SHP77 (cell line): Measurements from ENCODE around the gene RFC1.
"Not testable (repeated sequence)": the region's sequence is repeated elsewhere in the genome, so short reads cannot be mapped to it uniquely, and the experiment has no call there.

ENCODE experiments used
- DNase-seq, 2 experiments: peaks; one replicate each; lab custom pipeline; 2025; lab: John Stamatoyannopoulos, UW

The RFC1 gene, protein sequence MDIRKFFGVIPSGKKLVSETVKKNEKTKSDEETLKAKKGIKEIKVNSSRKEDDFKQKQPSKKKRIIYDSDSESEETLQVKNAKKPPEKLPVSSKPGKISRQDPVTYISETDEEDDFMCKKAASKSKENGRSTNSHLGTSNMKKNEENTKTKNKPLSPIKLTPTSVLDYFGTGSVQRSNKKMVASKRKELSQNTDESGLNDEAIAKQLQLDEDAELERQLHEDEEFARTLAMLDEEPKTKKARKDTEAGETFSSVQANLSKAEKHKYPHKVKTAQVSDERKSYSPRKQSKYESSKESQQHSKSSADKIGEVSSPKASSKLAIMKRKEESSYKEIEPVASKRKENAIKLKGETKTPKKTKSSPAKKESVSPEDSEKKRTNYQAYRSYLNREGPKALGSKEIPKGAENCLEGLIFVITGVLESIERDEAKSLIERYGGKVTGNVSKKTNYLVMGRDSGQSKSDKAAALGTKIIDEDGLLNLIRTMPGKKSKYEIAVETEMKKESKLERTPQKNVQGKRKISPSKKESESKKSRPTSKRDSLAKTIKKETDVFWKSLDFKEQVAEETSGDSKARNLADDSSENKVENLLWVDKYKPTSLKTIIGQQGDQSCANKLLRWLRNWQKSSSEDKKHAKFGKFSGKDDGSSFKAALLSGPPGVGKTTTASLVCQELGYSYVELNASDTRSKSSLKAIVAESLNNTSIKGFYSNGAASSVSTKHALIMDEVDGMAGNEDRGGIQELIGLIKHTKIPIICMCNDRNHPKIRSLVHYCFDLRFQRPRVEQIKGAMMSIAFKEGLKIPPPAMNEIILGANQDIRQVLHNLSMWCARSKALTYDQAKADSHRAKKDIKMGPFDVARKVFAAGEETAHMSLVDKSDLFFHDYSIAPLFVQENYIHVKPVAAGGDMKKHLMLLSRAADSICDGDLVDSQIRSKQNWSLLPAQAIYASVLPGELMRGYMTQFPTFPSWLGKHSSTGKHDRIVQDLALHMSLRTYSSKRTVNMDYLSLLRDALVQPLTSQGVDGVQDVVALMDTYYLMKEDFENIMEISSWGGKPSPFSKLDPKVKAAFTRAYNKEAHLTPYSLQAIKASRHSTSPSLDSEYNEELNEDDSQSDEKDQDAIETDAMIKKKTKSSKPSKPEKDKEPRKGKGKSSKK

DNA sequence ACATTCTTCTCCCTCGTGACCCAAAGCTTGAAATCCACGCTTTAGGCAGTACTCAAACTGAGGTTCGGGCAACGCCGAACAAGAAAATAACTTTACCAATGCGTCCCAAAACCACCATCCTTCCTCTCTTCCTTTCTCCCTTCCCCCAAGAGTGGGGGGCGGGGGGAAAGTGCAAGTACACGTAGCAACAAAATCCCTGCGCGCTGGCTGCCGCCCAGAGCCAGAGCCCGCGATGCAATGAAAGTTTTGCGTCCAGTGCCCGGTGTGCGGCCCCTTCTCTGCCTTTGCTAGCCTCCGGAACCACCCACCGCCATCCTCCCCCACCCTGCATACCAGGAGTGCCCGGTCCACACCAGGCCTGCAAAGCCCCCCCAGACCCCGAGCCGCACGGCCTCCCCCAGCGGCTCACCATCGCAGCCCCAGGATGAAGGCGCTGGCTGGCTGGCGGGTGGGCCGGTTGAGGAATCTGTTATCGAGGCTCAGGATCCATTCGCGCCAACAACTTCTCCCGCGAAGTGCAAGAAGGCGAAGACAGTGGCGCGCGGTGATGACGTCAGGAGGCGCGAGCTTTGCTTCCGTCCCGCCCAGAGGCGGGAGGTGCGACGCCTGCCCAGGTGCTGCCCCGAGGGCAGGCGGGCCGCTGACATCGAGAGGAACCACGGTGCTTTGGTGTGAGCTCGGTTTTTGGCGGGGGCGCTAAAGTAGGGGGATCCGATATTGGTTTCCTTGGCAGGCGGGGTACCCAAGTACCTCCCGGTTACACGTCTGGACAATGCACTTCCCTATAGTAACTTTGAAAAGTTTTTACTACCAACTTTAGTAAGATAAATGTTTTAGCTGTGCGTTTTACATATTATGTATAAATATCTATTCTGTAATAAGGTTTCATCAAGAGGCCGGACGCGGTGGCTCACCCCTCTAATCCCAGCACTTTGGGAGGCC, at the start of gene RFC1:
RFC1 (minus strand) TSS at position 533 of the 942 bp plus-strand sequence; CDS start at position 412, 121 bp downstream.
- peak; percentile 55 to 67 for DNase-seq

DNA sequence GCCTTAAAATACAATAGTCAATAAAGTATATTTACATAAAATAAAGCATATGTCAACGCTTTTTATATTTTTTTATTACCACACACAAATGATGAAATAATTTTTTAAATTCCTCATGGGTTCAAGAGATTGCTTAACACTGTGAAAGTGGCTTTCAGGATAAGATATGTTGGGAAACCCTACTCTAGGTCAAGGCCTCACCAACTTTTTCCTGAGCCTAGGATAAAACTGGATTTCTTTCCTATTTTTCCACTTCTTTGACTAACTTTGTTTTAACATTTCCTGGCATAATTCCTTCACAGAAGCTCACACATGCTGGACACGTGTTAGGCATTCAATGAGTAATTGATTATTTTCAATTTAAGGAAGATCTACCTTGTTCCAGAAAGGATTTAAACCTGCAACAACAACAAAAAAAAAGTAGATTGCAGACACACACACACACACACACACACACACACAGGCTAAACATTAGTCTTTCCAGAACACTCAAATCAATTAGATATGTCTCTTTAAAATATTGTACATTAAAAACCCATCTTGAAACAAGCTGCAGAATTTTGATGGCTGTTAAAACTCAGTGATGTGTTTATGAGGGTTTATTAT, 49.6 kb upstream of the RFC1 start:
- DNase-seq, result no peak

DNA sequence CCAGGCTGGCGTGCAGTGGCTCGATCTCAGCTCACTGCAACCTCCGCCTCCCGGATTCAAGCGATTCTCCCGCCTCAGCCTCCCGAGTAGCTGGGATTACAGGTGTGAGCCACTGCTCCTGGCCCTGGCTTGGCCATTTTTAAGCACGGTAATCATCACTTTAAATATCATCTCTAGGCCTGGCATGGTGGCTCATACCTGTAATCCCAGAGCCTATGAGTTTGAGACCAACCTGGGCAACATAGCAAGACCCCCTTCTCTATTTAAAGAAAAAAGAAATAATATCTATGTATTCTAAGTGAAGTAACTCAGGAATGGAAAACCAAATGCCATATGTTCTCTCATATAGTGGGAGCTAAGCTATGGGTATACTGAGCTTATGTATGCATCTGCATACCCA, 45.4 kb upstream of the RFC1 start:
- not testable (repeated sequence) for DNase-seq

DNA sequence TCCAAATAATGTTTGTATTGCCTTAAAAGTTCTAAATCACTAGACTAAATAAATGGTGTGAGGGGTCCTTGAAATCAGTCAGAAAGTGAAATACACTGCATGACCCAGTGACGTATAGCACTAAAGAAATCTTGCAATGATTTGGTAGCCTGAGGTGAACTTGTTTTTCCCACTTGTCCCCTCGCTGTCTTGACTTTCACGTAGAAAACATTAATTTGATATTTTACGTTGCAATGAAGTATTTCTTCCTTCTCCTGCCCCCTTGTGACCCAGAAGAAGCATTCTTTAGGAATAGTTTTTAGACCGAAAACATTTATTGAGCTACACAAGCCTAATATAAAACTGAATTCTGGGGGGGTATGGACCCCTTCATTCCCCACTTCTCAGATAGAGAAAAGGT, 44.3 kb upstream of the RFC1 start:
- no peak for DNase-seq

DNA sequence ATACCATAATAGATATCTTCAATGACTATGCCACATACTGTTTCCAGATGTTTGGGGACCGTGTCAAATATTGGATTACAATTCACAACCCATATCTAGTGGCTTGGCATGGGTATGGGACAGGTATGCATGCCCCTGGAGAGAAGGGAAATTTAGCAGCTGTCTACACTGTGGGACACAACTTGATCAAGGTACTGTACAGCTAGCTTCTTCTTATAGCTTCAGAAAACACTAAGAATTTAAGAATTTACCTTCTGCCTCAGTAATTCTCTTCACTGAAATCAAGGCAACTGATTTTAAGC, 41.4 kb upstream of the RFC1 start:
- no peak for DNase-seq

DNA sequence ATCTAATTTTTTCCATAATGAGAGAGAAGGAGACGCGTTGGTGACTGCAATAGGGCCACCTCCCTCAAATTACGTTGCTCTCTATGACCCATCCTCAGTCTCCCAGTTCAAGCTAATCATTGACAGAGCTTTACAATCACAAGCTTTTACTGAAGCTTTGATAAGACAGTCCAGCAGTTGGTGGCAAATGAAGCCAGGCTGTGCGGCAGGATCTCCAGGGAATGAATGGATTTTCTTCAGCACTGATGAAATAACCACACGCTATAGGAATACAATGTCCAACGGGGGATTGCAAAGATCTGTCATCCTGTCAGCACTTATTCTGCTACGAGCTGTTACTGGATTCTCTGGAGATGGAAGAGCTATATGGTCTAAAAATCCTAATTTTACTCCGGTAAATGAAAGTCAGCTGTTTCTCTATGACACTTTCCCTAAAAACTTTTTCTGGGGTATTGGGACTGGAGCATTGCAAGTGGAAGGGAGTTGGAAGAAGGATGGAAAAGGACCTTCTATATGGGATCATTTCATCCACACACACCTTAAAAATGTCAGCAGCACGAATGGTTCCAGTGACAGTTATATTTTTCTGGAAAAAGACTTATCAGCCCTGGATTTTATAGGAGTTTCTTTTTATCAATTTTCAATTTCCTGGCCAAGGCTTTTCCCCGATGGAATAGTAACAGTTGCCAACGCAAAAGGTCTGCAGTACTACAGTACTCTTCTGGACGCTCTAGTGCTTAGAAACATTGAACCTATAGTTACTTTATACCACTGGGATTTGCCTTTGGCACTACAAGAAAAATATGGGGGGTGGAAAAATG, 40.8 kb upstream of the RFC1 start, which contains the start of gene KLB:
KLB (plus strand) TSS at position 168 of the 821 bp plus-strand sequence; CDS start at position 188, 20 bp downstream.
- DNase-seq, result no peak

DNA sequence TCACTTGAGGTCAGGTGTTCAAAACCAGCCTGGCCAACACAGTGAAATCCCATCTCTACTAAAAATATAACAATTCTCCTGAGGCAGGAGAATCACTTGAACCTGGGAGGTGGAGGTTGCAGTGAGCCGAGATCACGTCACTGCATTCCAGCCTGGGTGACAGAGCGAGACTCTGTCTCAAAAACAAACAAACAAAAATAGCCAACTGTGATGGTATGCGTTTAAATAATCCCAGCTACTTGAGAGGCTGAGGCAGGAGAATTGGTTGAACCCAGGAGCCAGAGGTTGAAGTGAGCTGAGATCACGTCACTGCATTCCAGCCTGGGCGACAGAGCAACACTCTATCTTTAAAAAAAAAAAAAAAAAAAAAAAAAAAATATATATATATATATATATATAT, 35.5 kb upstream of the RFC1 start:
- DNase-seq, result not testable (repeated sequence)

DNA sequence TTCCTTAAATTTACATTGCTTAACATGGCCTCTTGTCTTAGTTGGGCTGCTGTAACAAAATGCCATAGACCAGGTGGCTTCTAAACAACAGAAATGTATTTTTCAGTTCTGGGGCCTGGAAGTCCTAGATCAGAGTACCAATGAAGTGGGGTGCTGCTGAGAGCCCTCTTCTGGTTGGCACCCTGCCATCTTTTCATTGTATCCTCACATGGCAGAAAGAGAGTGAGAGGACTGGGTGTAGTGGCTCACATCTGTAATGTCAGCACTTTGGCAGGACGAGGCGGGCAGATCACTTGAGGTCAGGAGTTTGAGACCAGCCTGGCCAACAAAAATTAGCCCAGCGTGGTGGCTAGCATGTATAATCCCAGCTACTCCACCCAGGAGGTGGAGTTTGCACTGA, 28.5 kb upstream of the RFC1 start:
- DNase-seq, result no peak

DNA sequence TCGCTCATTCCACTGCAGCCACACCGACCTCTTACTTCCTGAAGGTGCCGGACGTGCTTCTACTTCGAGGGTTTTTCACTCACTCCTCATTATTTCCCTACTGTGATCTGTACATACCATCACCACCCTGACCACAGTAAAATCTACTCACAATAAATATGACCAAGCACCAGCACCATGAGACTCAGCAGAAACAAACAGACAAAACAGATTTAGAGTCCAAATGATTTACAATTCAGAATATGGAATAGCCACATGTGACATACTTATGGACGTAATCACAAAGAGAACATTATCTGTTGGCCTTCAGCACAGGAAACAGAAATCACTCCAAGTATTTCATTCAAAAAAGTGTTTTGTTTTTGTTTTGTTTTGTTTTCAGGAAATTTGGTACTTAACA, 24.4 kb upstream of the RFC1 start:
- DNase-seq, result no peak

DNA sequence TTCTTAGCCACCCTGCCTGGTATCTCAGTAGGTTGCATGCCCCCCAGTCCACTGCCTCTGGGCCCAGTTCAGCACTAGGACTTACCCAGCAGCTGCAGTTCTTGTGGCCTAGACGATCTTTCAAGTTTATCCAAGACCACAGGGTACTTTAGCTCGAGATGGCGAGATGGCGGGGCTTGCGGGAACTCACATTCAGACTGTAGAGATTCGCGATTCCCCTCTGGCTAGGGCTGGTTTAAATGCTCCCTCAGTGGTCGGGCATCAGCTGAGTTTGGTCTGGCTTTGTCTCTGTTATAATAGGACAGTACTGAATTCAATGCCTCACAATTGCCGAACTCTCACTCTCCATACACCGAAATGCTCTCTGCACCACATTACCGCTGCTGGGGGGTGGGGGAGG, 18.4 kb upstream of the RFC1 start:
- no peak for DNase-seq

DNA sequence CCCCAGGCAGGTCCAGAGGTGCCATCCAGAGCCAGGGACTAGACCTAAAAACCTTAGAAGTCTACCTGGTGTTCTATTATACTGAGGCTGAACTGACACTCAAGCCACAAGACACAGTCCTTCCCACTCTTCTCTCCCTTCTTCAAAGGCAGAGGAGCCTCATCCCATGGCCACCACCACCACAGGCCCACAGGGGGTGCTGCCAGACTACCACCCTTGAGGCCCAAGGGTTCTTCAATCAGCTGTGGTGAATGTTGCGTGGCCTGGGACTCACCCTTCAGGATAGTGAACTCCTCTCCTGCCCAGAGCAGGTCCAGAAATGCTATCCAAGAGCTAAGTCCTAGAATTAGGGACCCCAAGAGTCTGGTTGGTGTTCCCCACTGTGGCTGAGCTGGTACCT, 17.5 kb upstream of the RFC1 start:
- no peak for DNase-seq

DNA sequence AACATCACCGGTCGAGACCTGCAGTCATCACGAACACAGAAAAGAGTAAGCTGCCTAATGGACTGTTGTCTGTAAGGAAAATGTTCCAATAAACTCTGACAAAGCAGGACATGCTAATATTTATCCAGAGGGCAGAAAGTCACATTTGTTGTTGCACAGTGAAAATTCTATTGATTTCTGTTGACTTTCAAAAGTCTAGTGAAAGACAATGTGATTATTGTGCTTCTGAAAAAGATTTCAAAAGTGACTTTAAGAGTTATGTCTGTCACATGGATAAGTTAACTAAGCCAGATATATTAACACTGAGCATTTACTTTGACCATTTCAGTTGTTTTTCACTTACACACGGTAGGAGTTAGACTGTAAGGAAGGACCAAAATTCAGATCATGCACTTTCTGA, 9.3 kb upstream of the RFC1 start:
- DNase-seq, result no peak

DNA sequence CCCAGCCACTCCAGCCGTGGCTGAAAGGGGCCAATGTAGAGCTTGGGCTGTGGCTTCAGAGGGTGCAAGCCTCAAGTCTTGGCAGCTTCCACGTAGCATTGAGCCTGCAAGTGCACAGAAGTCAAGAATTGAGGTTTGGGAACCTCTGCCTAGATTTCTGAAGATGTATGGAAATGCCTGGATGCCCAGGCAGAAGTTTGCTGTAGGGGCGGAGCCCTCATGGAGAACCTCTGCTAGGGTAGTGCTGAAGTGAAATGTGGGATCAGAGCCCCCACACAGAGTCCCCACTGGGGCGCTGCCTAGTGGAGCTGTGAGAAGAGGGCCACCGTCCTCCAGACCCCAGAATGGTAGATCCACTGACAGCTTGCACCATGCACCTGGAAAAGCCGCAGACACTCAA, 5.0 kb upstream of the RFC1 start:
- not testable (repeated sequence) for DNase-seq

DNA sequence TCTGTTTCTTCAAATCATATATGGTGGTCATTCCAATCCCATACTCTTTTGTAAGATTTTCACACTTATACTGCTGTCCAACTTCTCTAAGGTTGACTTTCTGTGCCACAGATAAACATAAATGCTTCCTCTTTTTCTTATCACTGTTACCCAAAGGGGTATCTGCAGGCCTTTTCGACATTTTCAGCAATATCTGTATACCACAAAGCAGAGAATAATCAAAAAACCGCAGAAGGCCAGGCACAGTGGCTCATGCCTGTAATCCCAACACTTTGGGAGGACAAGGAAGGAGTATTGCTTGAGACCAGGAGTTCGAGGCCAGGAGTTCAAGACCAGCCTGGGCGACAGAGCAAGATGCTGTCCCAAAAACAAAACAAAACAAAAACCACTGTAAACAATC, 3.1 kb upstream of the RFC1 start:
- no peak for DNase-seq

DNA sequence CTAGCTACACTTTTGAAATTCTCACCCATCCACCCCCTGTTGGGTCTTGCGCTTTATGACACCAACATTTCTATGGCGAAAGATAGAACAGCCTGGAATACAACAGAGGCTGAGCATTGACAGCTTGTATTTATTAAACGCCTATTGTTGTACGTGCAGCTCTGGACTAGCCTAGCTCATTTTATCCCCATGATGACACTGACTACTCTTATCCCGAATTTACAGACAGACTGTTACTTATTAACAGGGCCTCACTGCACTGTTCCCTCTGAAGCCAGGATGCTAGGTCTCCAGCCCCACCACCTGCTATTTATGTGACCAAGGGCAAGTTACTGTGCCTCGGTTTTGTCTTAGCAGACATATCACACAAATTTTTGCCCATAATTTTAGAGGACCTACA, 1.0 kb upstream of the RFC1 start:
- no peak for DNase-seq

DNA sequence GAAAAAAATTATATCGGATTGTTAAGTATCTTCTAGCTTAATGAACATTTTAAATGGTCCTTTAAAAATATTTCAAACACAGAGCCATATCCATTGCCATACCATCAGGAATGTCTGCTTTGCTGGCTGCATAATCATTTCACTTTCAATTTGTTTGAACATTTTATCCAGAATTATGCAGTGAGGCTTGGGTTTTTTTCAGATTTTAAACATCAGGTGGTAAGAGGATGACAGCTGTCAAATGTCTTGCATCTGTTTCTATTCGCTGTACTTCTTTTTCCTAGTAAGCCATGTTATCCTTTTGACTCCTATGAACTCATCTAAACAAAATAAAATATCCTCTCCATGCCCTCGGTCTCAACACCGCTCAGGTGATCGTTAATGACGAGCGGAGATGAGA, 802 bp downstream of the RFC1 start:
- DNase-seq, result no peak

DNA sequence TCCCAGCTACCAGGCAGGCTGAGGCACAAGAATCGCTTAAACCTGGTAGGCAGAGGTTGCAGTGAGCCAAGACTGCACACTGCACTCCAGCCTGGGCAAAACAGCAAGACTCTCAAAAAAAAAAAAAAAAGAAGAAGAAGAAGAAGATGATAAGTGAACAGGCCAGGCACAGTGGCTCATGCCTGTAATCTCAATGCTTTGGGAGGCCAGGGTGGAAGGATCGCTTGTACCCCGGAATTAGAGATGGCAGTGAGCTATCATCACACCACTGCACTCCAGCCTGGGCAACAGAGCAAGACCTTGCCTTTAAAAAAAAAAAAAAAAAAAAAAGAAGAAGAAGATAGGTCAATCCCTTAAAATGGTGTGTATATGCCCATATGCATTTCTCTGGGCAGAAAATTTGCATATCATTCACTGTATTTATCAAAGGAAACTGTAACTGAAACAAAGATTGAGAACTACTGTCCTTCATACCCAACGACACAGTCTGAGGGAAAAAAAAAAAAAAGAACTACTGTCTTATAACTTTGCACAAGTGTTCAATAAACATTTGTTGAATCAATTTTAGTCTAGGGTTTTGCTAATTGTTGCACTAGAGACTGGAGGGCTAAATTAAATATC, 2.3 kb downstream of the RFC1 start:
- no peak for DNase-seq

DNA sequence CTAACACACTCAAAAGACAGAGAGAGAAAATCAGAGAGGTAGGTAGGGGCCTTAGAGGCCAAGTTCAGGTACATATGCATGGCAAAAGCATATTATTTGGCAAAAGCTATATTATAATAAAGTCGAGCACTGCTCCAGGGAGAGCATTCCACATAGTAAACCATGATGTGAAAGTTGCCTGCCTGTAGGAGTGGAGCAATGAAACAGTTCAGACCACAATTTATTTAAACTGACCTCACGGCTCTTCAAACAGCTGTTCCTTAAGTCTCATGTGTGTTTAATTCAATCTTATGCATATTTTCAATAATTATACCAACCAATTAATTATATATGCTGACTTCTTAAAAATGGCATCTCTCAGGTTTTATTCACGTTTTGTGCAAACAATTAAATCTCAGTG, 3.3 kb downstream of the RFC1 start:
- DNase-seq, result no peak

DNA sequence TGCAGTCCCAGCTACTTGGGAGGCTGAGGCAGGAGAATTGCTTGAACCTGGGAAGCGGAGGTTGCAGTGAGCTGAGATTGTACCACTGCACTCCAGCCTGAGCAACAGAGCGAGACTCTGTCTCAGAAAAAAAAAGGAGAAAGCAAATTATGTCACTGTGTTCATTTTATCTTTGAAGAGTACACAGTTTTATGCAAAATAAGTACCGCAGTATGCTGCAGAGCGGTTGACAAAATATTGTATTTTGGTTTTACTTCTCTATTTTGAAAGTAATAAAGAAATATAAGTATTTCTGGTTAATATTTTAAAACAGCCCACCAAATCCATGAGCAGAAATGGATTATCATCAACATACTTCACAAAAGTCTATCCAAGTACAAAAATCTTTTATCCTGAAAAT, 5.6 kb downstream of the RFC1 start:
- DNase-seq, result not testable (repeated sequence)

DNA sequence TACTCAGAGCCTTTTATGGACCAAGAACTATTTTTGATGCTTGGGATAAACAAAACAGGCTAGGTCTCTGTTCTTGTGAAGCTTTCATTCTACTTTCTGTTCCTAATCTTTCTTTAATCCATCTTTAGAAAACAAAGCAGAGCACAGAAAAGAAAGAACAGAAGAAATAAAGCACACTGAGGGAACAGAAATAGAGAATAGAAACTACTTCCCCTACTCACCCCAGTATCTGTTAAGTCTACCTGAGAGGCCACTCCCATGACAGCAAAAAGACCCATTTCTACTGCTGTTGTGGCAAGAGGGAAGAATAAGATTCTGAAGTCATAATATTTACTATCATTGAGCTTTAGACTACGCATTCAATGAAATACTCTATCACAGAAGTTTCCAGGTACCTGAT, 9.2 kb downstream of the RFC1 start:
- DNase-seq, result no peak
